Measurements from ENCODE around the gene PCBP4.
"Not testable (repeated sequence)": the region's sequence is repeated elsewhere in the genome, so short reads cannot be mapped to it uniquely, and the experiment has no call there.

PCBP4 gene

DNA sequence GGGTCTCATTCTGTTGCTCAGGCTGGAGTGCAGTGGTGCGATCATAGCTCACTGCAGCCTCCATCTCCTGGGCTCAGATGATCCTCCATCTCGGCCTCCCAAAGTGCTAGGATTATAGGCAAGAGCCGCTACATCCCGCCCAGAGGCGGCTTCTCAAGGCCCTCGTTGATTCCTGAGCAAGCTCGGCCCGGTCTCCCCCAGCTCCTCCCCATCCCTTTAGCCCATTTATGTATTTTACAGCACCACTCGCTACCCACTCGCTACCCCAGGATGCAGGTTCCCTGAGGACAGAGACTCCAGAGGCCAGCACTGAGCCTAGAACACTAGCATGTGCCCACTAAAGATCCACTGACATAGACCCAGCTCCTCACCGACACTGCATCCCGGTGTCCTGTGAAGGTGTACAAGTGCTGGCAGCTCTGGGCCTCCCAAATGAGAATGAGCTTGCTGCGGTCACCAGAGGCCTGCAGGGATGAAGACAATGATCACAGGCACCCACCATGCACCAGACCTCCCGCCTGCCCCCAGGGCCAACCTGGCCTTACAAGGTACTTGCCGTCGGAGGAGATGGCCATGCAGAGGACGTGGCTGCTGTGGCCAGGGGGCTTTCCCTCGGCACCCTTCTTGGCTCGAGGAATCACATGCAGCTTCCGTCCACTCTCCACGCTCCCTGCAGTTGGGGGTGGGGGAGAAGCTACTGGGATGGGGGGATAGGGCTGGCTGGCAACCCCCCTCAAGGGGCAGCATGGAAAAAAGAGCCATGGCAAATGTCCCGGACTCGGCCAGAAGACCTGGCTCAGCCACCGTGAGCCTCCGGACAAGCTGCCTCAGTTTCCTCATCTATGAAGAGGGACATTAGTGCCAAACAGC is 31.1 kb downstream of the PCBP4 start:
- H2AFZ ChIP-seq (ENCODE audit: low read length, unreplicated experiment), result no peak overlapping the region
- no peaks in the 10 kb centered on the region for H3K4me1 ChIP-seq (ENCODE audit: control insufficient read depth, insufficient read depth, low read length, unreplicated experiment)
- no peaks in the 10 kb centered on the region for H3K27me3 ChIP-seq (ENCODE audit: insufficient read depth, low read length)
- H3K4me3 ChIP-seq (ENCODE audit: low read depth, low read length), result no peak overlapping the region
- peaks cover 15% of the 10 kb centered on the region for H3K79me2 ChIP-seq (ENCODE audit: control insufficient read depth, insufficient read depth, low read length, unreplicated experiment)
- H3K36me3 ChIP-seq (ENCODE audit: insufficient read depth, low read length), result peaks cover 3% of the 10 kb centered on the region; the same call in 1 of the 2 replicates
- no peak overlapping the region for H3K27ac ChIP-seq (ENCODE audit: low read depth, low read length)

DNA sequence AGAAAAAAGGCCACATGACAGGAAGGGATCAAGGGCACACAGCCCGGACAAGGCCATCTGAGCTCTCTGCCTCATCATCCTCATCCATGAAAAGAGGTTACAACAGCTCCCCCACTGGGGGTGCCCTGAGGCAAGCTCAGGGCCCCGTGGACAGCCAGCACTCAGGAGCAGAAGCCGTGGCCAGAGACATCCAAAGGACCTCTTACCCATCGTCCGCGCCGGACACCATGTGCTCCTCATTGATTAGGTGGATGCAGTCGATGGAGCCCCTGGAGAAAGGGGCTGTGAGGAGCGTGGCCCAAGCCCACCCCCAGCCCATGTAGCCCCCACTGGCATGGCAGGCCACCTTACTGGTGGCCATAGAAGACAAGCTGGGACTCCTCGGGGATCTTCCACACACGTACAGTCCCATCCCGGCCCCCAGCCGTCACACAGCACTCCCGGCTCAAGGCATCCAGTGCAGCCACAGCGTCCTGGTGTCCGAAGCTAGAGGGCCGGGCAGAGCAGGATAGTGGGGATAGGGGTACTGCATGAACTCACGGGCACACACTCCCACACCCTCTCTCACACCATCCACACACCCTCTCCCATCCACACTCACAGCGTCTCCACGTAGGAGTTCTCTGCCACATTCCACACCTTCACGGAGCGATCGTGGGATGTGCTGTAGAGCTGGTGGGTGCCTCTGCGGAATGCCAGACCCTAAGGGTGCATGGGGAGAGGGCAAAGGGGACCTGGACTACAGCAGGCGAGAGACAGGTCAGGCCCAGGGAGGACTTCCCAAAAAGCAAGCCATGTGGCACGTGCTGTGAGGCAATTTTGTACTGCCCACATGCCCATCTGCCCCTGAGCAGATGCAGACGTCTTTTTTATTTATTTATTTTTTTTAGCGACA is 32.0 kb downstream of the PCBP4 start:
- peaks cover 6% of the 10 kb centered on the region for H3K79me2 ChIP-seq (ENCODE audit: control insufficient read depth, insufficient read depth, low read length, unreplicated experiment)
- no peak overlapping the region for H3K27ac ChIP-seq (ENCODE audit: low read depth, low read length)
- no peak overlapping the region for H3K4me3 ChIP-seq (ENCODE audit: low read depth, low read length)
- H2AFZ ChIP-seq (ENCODE audit: low read length, unreplicated experiment), result no peak overlapping the region
- no peaks in the 10 kb centered on the region for H3K4me1 ChIP-seq (ENCODE audit: control insufficient read depth, insufficient read depth, low read length, unreplicated experiment)
- peaks cover 3% of the 10 kb centered on the region; the same call in 1 of the 2 replicates for H3K36me3 ChIP-seq (ENCODE audit: insufficient read depth, low read length)
- H3K27me3 ChIP-seq (ENCODE audit: insufficient read depth, low read length), result no peaks in the 10 kb centered on the region

- Histone ChIP-seq H3K27ac (ENCODE audit: low read depth, low read length) (no peak overlapping the region), H3K36me3 (ENCODE audit: insufficient read depth, low read length) (peaks cover 3% of the 10 kb centered on the region; the same call in 1 of the 2 replicates), H2AFZ (ENCODE audit: low read length, unreplicated experiment) (no peak overlapping the region), H3K27me3 (ENCODE audit: insufficient read depth, low read length) (no peaks in the 10 kb centered on the region), H3K4me1 (ENCODE audit: control insufficient read depth, insufficient read depth, low read length, unreplicated experiment) (no peaks in the 10 kb centered on the region), H3K4me3 (ENCODE audit: low read depth, low read length) (no peak overlapping the region), H3K79me2 (ENCODE audit: control insufficient read depth, insufficient read depth, low read length, unreplicated experiment) (peaks cover 4% of the 10 kb centered on the region)
Observed at GRCh38 chr3:51934139-51934850, 33.0 kb downstream of the PCBP4 start.

- Histone ChIP-seq H3K4me1 (ENCODE audit: control insufficient read depth, insufficient read depth, low read length, unreplicated experiment) (no peaks in the 10 kb centered on the region), H3K4me3 (ENCODE audit: low read depth, low read length) (no peak overlapping the region), H3K27me3 (ENCODE audit: insufficient read depth, low read length) (no peaks in the 10 kb centered on the region), H3K27ac (ENCODE audit: low read depth, low read length) (no peak overlapping the region), H2AFZ (ENCODE audit: low read length, unreplicated experiment) (no peak overlapping the region), H3K36me3 (ENCODE audit: insufficient read depth, low read length) (peaks cover 3% of the 10 kb centered on the region; the same call in 1 of the 2 replicates), H3K79me2 (ENCODE audit: control insufficient read depth, insufficient read depth, low read length, unreplicated experiment) (no peaks in the 10 kb centered on the region)
Observed at GRCh38 chr3:51933471-51934138, 33.6 kb downstream of the PCBP4 start.

- no peak overlapping the region for H3K4me3 ChIP-seq (ENCODE audit: low read depth, low read length)
- no peaks in the 10 kb centered on the region for H3K4me1 ChIP-seq (ENCODE audit: control insufficient read depth, insufficient read depth, low read length, unreplicated experiment)
- no peak overlapping the region for H3K27ac ChIP-seq (ENCODE audit: low read depth, low read length)
- no peaks in the 10 kb centered on the region for H3K79me2 ChIP-seq (ENCODE audit: control insufficient read depth, insufficient read depth, low read length, unreplicated experiment)
- H3K36me3 ChIP-seq (ENCODE audit: insufficient read depth, low read length), result peaks cover 3% of the 10 kb centered on the region; the same call in 1 of the 2 replicates
- no peaks in the 10 kb centered on the region for H3K27me3 ChIP-seq (ENCODE audit: insufficient read depth, low read length)
- no peak overlapping the region for H2AFZ ChIP-seq (ENCODE audit: low read length, unreplicated experiment)
Observed at GRCh38 chr3:51932471-51933370, 34.5 kb downstream of the PCBP4 start.

- H3K27ac ChIP-seq (ENCODE audit: low read depth, low read length), result no peak overlapping the region
- H3K27me3 ChIP-seq (ENCODE audit: insufficient read depth, low read length), result no peaks in the 10 kb centered on the region
- no peak overlapping the region for H3K4me3 ChIP-seq (ENCODE audit: low read depth, low read length)
- H2AFZ ChIP-seq (ENCODE audit: low read length, unreplicated experiment), result no peak overlapping the region
- no peaks in the 10 kb centered on the region for H3K36me3 ChIP-seq (ENCODE audit: insufficient read depth, low read length)
- no peaks in the 10 kb centered on the region for H3K4me1 ChIP-seq (ENCODE audit: control insufficient read depth, insufficient read depth, low read length, unreplicated experiment)
- no peaks in the 10 kb centered on the region for H3K79me2 ChIP-seq (ENCODE audit: control insufficient read depth, insufficient read depth, low read length, unreplicated experiment)
Observed at GRCh38 chr3:51931756-51932155, 35.5 kb downstream of the PCBP4 start.

DNA sequence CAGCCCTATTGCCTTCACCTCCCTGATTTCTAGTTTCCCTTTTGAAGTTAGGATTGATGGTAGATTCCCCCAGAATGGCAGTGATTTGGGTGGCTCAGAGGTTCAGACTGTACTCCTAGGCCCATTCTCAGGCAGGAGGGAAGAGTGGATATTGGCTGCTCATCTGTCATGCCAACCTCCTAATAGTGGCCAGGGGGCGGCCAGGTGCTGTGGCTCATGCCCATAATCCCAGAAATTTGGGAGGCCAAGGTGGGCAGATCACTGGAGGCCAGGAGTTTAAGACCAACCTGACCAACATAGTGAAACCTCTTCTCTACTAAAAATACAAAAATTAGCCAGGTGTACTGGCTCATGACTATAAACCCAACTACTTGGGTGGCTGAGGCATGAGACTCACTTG is 36.8 kb downstream of the PCBP4 start:
- Histone ChIP-seq H3K4me3 (ENCODE audit: low read depth, low read length) (no peak overlapping the region), H3K36me3 (ENCODE audit: insufficient read depth, low read length) (no peaks in the 10 kb centered on the region), H3K79me2 (ENCODE audit: control insufficient read depth, insufficient read depth, low read length, unreplicated experiment) (no peaks in the 10 kb centered on the region), H3K27ac (ENCODE audit: low read depth, low read length) (no peak overlapping the region), H2AFZ (ENCODE audit: low read length, unreplicated experiment) (no peak overlapping the region), H3K27me3 (ENCODE audit: insufficient read depth, low read length) (no peaks in the 10 kb centered on the region), H3K4me1 (ENCODE audit: control insufficient read depth, insufficient read depth, low read length, unreplicated experiment) (no peaks in the 10 kb centered on the region)

GRCh38 chr3:51929420-51930003 is 37.7 kb downstream of the PCBP4 start:
- no peak overlapping the region for H3K4me3 ChIP-seq (ENCODE audit: low read depth, low read length)
- H3K27ac ChIP-seq (ENCODE audit: low read depth, low read length), result no peak overlapping the region
- no peaks in the 10 kb centered on the region for H3K79me2 ChIP-seq (ENCODE audit: control insufficient read depth, insufficient read depth, low read length, unreplicated experiment)
- H2AFZ ChIP-seq (ENCODE audit: low read length, unreplicated experiment), result no peak overlapping the region
- no peaks in the 10 kb centered on the region for H3K4me1 ChIP-seq (ENCODE audit: control insufficient read depth, insufficient read depth, low read length, unreplicated experiment)
- H3K27me3 ChIP-seq (ENCODE audit: insufficient read depth, low read length), result no peaks in the 10 kb centered on the region
- no peaks in the 10 kb centered on the region for H3K36me3 ChIP-seq (ENCODE audit: insufficient read depth, low read length)

DNA sequence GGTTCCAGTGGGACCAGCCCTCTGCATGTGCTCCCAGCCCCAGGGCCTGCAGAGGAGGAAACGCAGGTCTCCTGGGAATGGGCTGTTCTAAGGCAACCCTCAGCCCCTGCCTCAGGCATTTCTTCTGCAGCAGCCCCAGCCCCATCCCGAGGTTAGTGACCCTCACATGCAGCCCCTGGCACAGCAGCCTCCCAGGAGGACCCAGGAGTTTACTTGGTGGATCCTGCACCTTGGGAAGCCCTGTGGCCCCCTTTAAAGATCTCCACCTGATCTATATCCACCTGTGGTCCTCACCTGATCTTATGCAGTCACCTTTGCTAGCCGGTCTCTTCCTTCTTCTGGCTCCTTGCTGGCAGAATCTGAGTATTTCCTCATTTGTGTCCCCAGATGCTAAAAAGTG is 38.3 kb downstream of the PCBP4 start:
- H3K79me2 ChIP-seq (ENCODE audit: control insufficient read depth, insufficient read depth, low read length, unreplicated experiment); H3K27me3 ChIP-seq (ENCODE audit: insufficient read depth, low read length); H3K4me1 ChIP-seq (ENCODE audit: control insufficient read depth, insufficient read depth, low read length, unreplicated experiment); H3K36me3 ChIP-seq (ENCODE audit: insufficient read depth, low read length); H3K27ac ChIP-seq (ENCODE audit: low read depth, low read length); H3K4me3 ChIP-seq (ENCODE audit: low read depth, low read length); H2AFZ ChIP-seq (ENCODE audit: low read length, unreplicated experiment): not testable (repeated sequence)

Measured in ACC112 (cell line).